HepG2 (cell line): Measurements from ENCODE around the gene ASB7. TPM values are rescaled to one million over a fixed set of nuclear protein-coding genes. Genes with fewer than 3 reads are reported as not detected.

ENCODE experiments used
- ATAC-seq: fragments of 200-7000 bp; cut with Tn5 transposase; 3 replicates; pipeline ENCODE4 v1.9.1; 2020; ENCODE audit warnings: mild to moderate bottlenecking, moderate library complexity
- BruUV-seq: library from RNA; stranded (reverse); fragments of 400-500 nt; replicated peaks from 2 replicates; lab custom pipeline; 2021; lab: Mats Ljungman, UMichigan
- CTCF ChIA-PET: fragments of 300-600 bp; formaldehyde crosslinking; extraction: SDS; loops from one replicate; lab custom pipeline; 2021; ENCODE audit warnings: low total read pairs, inconsistent platforms, low intra/inter-chr PET ratio; lab: Yijun Ruan, JAX
- POLR2A ChIA-PET: fragments of 350-600 bp; sonication (Branson Sonifier 250); formaldehyde crosslinking; loops from one replicate; lab custom pipeline; 2020; ENCODE audit warnings: antibody characterized with exemption, inconsistent platforms; lab: Yijun Ruan, JAX
- DNase-seq: peaks from one replicate; pipeline ENCODE4 v3.0.0-alpha.2; 2015; ENCODE audit warnings: low spot score
- FAIRE-seq: peaks from 3 replicates; lab custom pipeline; 2011; peaks lifted over from hg19 to GRCh38; lab: Jason Lieb, UNC
- H2AFZ ChIP-seq: one replicate; pipeline ENCODE4 v1.6.1; 2011; ENCODE audit warnings: low read length, inconsistent platforms
- H3K27ac ChIP-seq: fragments of 300-600 bp; 3 replicates; pipeline ENCODE4 v1.8.0; 2011; ENCODE audit warnings: mixed run types, mild to moderate bottlenecking, mixed read lengths, low read length, inconsistent platforms; ENCODE audit not compliant: insufficient read depth; ENCODE audit errors: extremely low read length
- H3K27me3 ChIP-seq, 2 experiments: fragments of 200-600 bp in 1 of 2; 2 replicates in 1 of 2; 3 replicates in 1 of 2; pipeline versions ENCODE4 v1.6.0 to v1.8.0; 2011; ENCODE audit warnings: low read length in 2 of 2, mild to moderate bottlenecking in 2 of 2, moderate library complexity in 2 of 2, inconsistent platforms in 1 of 2; ENCODE audit not compliant: insufficient read depth in 2 of 2, control insufficient read depth in 1 of 2
- H3K36me3 ChIP-seq, 2 experiments: fragments of 200-600 bp in 1 of 2; replicated peaks in 1 of 2; 2 replicates in 1 of 2; 3 replicates in 1 of 2; pipeline versions ENCODE4 v1.5.1 to v1.8.0; 2011; ENCODE audit warnings: low read length in 2 of 2, inconsistent platforms in 1 of 2; ENCODE audit not compliant: insufficient read depth in 2 of 2, control insufficient read depth in 1 of 2
- H3K4me1 ChIP-seq: 2 replicates; pipeline ENCODE4 v1.5.1; 2012; ENCODE audit warnings: low read length, inconsistent platforms; ENCODE audit not compliant: insufficient read depth
- H3K4me2 ChIP-seq: 2 replicates; pipeline ENCODE4 v1.6.0; 2011; ENCODE audit warnings: low read depth, low read length, inconsistent platforms
- H3K4me3 ChIP-seq, 3 experiments: fragments of 200-600 bp in 1 of 3; sonication (generic), shearing (Covaris generic) in 1 of 3; replicated peaks in 1 of 3; 2 replicates each; pipeline ENCODE4 v1.5.1; 2011 to 2016; ENCODE audit warnings: low read length in 3 of 3, inconsistent platforms in 2 of 3, low read depth in 2 of 3, mild to moderate bottlenecking in 2 of 3, control low read depth in 1 of 3, mixed read lengths in 1 of 3; ENCODE audit not compliant: insufficient read depth in 1 of 3
- H3K79me2 ChIP-seq: one replicate; pipeline ENCODE4 v1.6.1; 2011; ENCODE audit warnings: low read length, inconsistent platforms; ENCODE audit not compliant: insufficient read depth
- H3K9ac ChIP-seq: 2 replicates; pipeline ENCODE4 v1.6.0; 2011; ENCODE audit warnings: mild to moderate bottlenecking, low read depth, low read length, inconsistent platforms; ENCODE audit not compliant: insufficient read depth
- H3K9me3 ChIP-seq: 2 replicates; pipeline ENCODE4 v1.5.1; 2012; ENCODE audit warnings: mild to moderate bottlenecking, low read length
- H4K20me1 ChIP-seq: 2 replicates; pipeline ENCODE4 v1.6.0; 2011; ENCODE audit warnings: inconsistent platforms, mild to moderate bottlenecking, low read length, moderate library complexity; ENCODE audit not compliant: insufficient read depth
- ADNP ChIP-seq: sonication (generic); formaldehyde crosslinking; IDR thresholded peaks from 2 replicates; pipeline ENCODE4 v1.4.0; 2020; ENCODE audit warnings: missing genetic modification reagents
- DMAP1 ChIP-seq: IDR thresholded peaks from 2 replicates; pipeline ENCODE4 v1.6.1; 2016
- HNF4A ChIP-seq: sonication (generic); formaldehyde crosslinking; IDR thresholded peaks from 2 replicates; pipeline ENCODE4 v1.4.0; 2020; ENCODE audit warnings: missing genetic modification reagents
- ZNF512 ChIP-seq: sonication (generic); formaldehyde crosslinking; IDR thresholded peaks from 2 replicates; pipeline ENCODE4 v1.4.0; 2020; ENCODE audit warnings: mild to moderate bottlenecking, missing genetic modification reagents
- ZNF569 ChIP-seq: sonication (generic); formaldehyde crosslinking; IDR thresholded peaks from 2 replicates; pipeline ENCODE4 v1.5.0; 2020; ENCODE audit warnings: mild to moderate bottlenecking, missing genetic modification reagents, moderate library complexity, borderline replicate concordance
- WGBS: methylation state at CpG from one replicate; pipeline ENCODE4 v1.1.6; 2017; ENCODE audit warnings: low lambda C conversion rate; 5-methylcytosine and 5-hydroxymethylcytosine counted together
- in situ Hi-C: cut with HindIII; loops from 2 replicates; pipeline ENCODE4 v1.10.0; 2017; ENCODE audit warnings: low pct_unique_long_range_greater_than_20kb; ENCODE audit not compliant: extremely low pct_ligation_motif_present
- intact Hi-C: fragments of 100-400 bp; cut with micrococcal nuclease; formaldehyde crosslinking; loops from one replicate; pipeline ENCODE4 v1.10.0; 2022; ENCODE audit not compliant: unreplicated experiment
- polyA plus RNA-seq, 8 experiments: library from polyadenylated mRNA; depleted of rRNA in 3 of 8; stranded (reverse) in 7 of 8; unstranded in 1 of 8; fragments of >200 nt; fragmentation: Illumina TruSeq in 4 of 8; extraction: Trizol in 4 of 8; gene quantifications; 2 replicates each; pipeline versions ENCODE4 v1.2.1 to v1.2.3, GENCODE V29; 2011 to 2016; ENCODE audit warnings: low read depth in 4 of 8, missing spikeins in 1 of 8, mixed read lengths in 1 of 8; ENCODE audit not compliant: insufficient read depth in 1 of 8
- total RNA-seq, 5 experiments: library from RNA; depleted of rRNA; stranded (reverse); fragments of >200 nt; fragmentation: Illumina TruSeq; extraction: Trizol; gene quantifications; 2 replicates each; pipeline ENCODE4 v1.2.3, GENCODE V29; 2016; ENCODE audit warnings: low read depth in 1 of 5

The ASB7 gene
- total and polyA plus RNA-seq, 2 of the 13 experiments (the other 11 are each of a cell fraction or from before 2014, with no cell fraction given): 7.7 to 12.1 TPM

- no peak overlapping the region for H2AFZ ChIP-seq
- WGBS: 90% methylated on average over 11 of the region's 11 CpGs
- intact Hi-C loops: no loop called here
- TF ChIP-seq DMAP1 (CRISPR knock-in tag) (no peak), ZNF569 (CRISPR knock-in tag) (no peak), ZNF512 (no peak)
- BruUV-seq: no TSS peak
- H3K4me3 ChIP-seq: no peak overlapping the region
- no peak overlapping the region for H3K9ac ChIP-seq
- DNase-seq: no peak
- peaks cover 55% of the 10 kb centered on the region for H3K4me1 ChIP-seq
- POLR2A ChIA-PET: no interaction called here
- no peak overlapping the region for H3K27ac ChIP-seq
- peaks cover 1 to 5% of the 10 kb centered on the region in 2 experiments; a peak in 3 of 5 replicates for H3K36me3 ChIP-seq
- no peaks in the 10 kb centered on the region for H3K27me3 ChIP-seq
- no peak for FAIRE-seq
- CTCF ChIA-PET: no interaction called here
- H3K9me3 ChIP-seq: no peaks in the 10 kb centered on the region
- peaks cover 72% of the 10 kb centered on the region for H3K79me2 ChIP-seq
- H3K4me2 ChIP-seq: no peak overlapping the region
- ATAC-seq: no peak
- in situ Hi-C loops: no loop called here
- peaks cover 11% of the 10 kb centered on the region; the same call in 1 of the 2 replicates for H4K20me1 ChIP-seq
These were observed 35.9 kb downstream of the ASB7 start for GRCh38 chr15:100638177-100638730.

GRCh38 chr15:100642213-100642949, 40.0 kb downstream of the ASB7 start:
- Histone ChIP-seq H3K36me3 (no peaks in the 10 kb centered on the region; a peak in 2 of 5 replicates), H3K9ac (no peak overlapping the region), H3K9me3 (no peaks in the 10 kb centered on the region), H4K20me1 (peaks cover 13% of the 10 kb centered on the region), H3K27ac (no peak overlapping the region), H3K4me3 (no peak overlapping the region), H3K79me2 (peaks cover 56% of the 10 kb centered on the region), H3K27me3 (no peaks in the 10 kb centered on the region), H3K4me2 (no peak overlapping the region), H3K4me1 (peaks cover 31% of the 10 kb centered on the region), H2AFZ (no peak overlapping the region)
- no TSS peak for BruUV-seq
- ChIA-PET POLR2A (no interaction called here), CTCF (no interaction called here)
- FAIRE-seq: no peak
- DNase-seq: no peak
- in situ Hi-C loops (no loop called here), intact Hi-C loops (no loop called here)
- WGBS: 87% methylated on average over 9 of the region's 9 CpGs
- ATAC-seq: peak; percentile 38; the same call in 2 of the 3 replicates
- peak; percentile 24 for TF ChIP-seq HNF4A
- no peak for TF ChIP-seq ADNP (CRISPR knock-in tag)
